HEK293 (cell line): Measurements from ENCODE around the gene RXRG.

Experiments used
- CTCF ChIA-PET: fragments of 350-600 bp; formaldehyde crosslinking; extraction: SDS; loops from one replicate; lab custom pipeline; 2021; ENCODE audit warnings: antibody characterized with exemption; lab: Yijun Ruan, JAX
- POLR2A ChIA-PET: fragments of 300-600 bp; formaldehyde crosslinking; extraction: SDS; loops from one replicate; lab custom pipeline; 2020; ENCODE audit warnings: antibody characterized with exemption, inconsistent platforms; lab: Yijun Ruan, JAX
- H3K27ac ChIP-seq: fragments of 200-500 bp; sonication (Bioruptor generic); 2 replicates; pipeline ENCODE4 v1.5.1; 2014; ENCODE audit warnings: low read depth, low read length, control low read depth, inconsistent platforms; ENCODE audit errors: extremely low read depth
- H3K36me3 ChIP-seq, 2 experiments: fragments of 200-500 bp in 1 of 2; sonication (Bioruptor generic) in 1 of 2; 1 replicate in 1 of 2; 2 replicates in 1 of 2; pipeline ENCODE4 v1.5.1; 2014 to 2017; ENCODE audit warnings: inconsistent platforms in 2 of 2, low read length in 2 of 2; ENCODE audit not compliant: control insufficient read depth in 2 of 2, insufficient read depth in 1 of 2
- H3K4me1 ChIP-seq: fragments of 200-500 bp; sonication (Bioruptor generic); 2 replicates; pipeline ENCODE4 v1.5.1; 2014; ENCODE audit warnings: mild to moderate bottlenecking, low read length, inconsistent platforms; ENCODE audit not compliant: control insufficient read depth, insufficient read depth
- H3K4me3 ChIP-seq: 2 replicates; pipeline ENCODE4 v1.5.1; 2011; ENCODE audit warnings: low read depth, mild to moderate bottlenecking, control low read depth, low read length, moderate library complexity
- H3K9me3 ChIP-seq: fragments of 200-500 bp; sonication (Bioruptor generic); 2 replicates; pipeline ENCODE4 v1.5.1; 2014; ENCODE audit warnings: low read depth, low read length, inconsistent platforms; ENCODE audit not compliant: control insufficient read depth, insufficient read depth
- GFI1B ChIP-seq: fragments of 450-650 bp; formaldehyde crosslinking; IDR thresholded peaks from 2 replicates; pipeline ENCODE4 v1.5.1; 2016; ENCODE audit warnings: missing biosample characterization, missing genetic modification characterization
- HIC1 ChIP-seq: fragments of 450-650 bp; formaldehyde crosslinking; IDR thresholded peaks from 2 replicates; pipeline ENCODE4 v1.5.1; 2016; ENCODE audit warnings: missing biosample characterization, missing genetic modification characterization
- HOXA7 ChIP-seq: sonication (generic); formaldehyde crosslinking; IDR thresholded peaks from 2 replicates; pipeline ENCODE4 v1.8.1; 2022; ENCODE audit warnings: missing genetic modification reagents, borderline replicate concordance
- MYNN ChIP-seq: fragments of 450-650 bp; formaldehyde crosslinking; IDR thresholded peaks from 2 replicates; pipeline ENCODE4 v1.5.1; 2016; ENCODE audit warnings: missing biosample characterization, missing genetic modification characterization, borderline replicate concordance
- PRDM1 ChIP-seq: fragments of 450-650 bp; formaldehyde crosslinking; IDR thresholded peaks from 2 replicates; pipeline ENCODE4; 2016; ENCODE audit warnings: missing biosample characterization, missing genetic modification characterization
- TCF7L2 ChIP-seq: IDR thresholded peaks from 2 replicates; pipeline ENCODE4 v1.6.1; 2011; ENCODE audit warnings: low read depth, mild to moderate bottlenecking, inconsistent platforms, low read length, moderate library complexity, borderline replicate concordance
- ZBTB20 ChIP-seq: fragments of 450-650 bp; formaldehyde crosslinking; IDR thresholded peaks from 2 replicates; pipeline ENCODE4 v1.5.1; 2016; ENCODE audit warnings: missing biosample characterization, missing genetic modification characterization
- ZBTB21 ChIP-seq: fragments of 450-650 bp; formaldehyde crosslinking; IDR thresholded peaks from 2 replicates; pipeline ENCODE4 v1.5.1; 2017; ENCODE audit warnings: missing biosample characterization, missing genetic modification characterization
- ZFP37 ChIP-seq: fragments of 450-650 bp; formaldehyde crosslinking; IDR thresholded peaks from 2 replicates; pipeline ENCODE4 v1.5.1; 2016; ENCODE audit warnings: missing biosample characterization, missing genetic modification characterization
- ZNF175 ChIP-seq: fragments of 450-650 bp; formaldehyde crosslinking; IDR thresholded peaks from 2 replicates; pipeline ENCODE4 v1.5.1; 2016; ENCODE audit warnings: missing biosample characterization, missing genetic modification characterization
- ZNF23 ChIP-seq: fragments of 450-650 bp; formaldehyde crosslinking; IDR thresholded peaks from 2 replicates; pipeline ENCODE4 v1.5.1; 2016; ENCODE audit warnings: missing biosample characterization, missing genetic modification characterization, borderline replicate concordance
- ZNF354C ChIP-seq: fragments of 450-650 bp; formaldehyde crosslinking; IDR thresholded peaks from 2 replicates; pipeline ENCODE4 v1.5.1; 2016; ENCODE audit warnings: missing biosample characterization, missing genetic modification characterization, low read depth, borderline replicate concordance
- ZNF391 ChIP-seq: fragments of 450-650 bp; formaldehyde crosslinking; IDR thresholded peaks from 2 replicates; pipeline ENCODE4 v1.5.1; 2016; ENCODE audit warnings: low read depth, missing biosample characterization, missing genetic modification characterization, borderline replicate concordance
- ZNF416 ChIP-seq: fragments of 450-650 bp; formaldehyde crosslinking; IDR thresholded peaks from 2 replicates; pipeline ENCODE4 v1.5.1; 2016; ENCODE audit warnings: missing biosample characterization, missing genetic modification characterization
- ZNF423 ChIP-seq: fragments of 450-650 bp; formaldehyde crosslinking; IDR thresholded peaks from 2 replicates; pipeline ENCODE4 v1.5.1; 2016; ENCODE audit warnings: missing biosample characterization, missing genetic modification characterization
- ZNF426 ChIP-seq: fragments of 450-650 bp; formaldehyde crosslinking; IDR thresholded peaks from 2 replicates; pipeline ENCODE4 v1.5.1; 2017; ENCODE audit warnings: missing biosample characterization, missing genetic modification characterization, mild to moderate bottlenecking, inconsistent platforms, moderate library complexity
- ZNF473 ChIP-seq: fragments of 450-650 bp; formaldehyde crosslinking; IDR thresholded peaks from 2 replicates; pipeline ENCODE4 v1.5.1; 2017; ENCODE audit warnings: missing biosample characterization, missing genetic modification characterization
- ZNF544 ChIP-seq: fragments of 450-650 bp; formaldehyde crosslinking; IDR thresholded peaks from 2 replicates; pipeline ENCODE4 v1.5.0; 2017; ENCODE audit warnings: missing biosample characterization, missing genetic modification characterization
- ZNF558 ChIP-seq: fragments of 450-650 bp; formaldehyde crosslinking; IDR thresholded peaks from 2 replicates; pipeline ENCODE4 v1.5.1; 2016; ENCODE audit warnings: missing biosample characterization, missing genetic modification characterization
- ZNF623 ChIP-seq: fragments of 450-650 bp; formaldehyde crosslinking; IDR thresholded peaks from 2 replicates; pipeline ENCODE4 v1.5.1; 2016; ENCODE audit warnings: missing biosample characterization, missing genetic modification characterization
- ZNF654 ChIP-seq: fragments of 450-650 bp; formaldehyde crosslinking; IDR thresholded peaks from 2 replicates; pipeline ENCODE4 v1.5.1; 2016; ENCODE audit warnings: low read depth, missing biosample characterization, missing genetic modification characterization
- ZNF670 ChIP-seq: fragments of 450-650 bp; formaldehyde crosslinking; IDR thresholded peaks from 2 replicates; pipeline ENCODE4 v1.5.1; 2016; ENCODE audit warnings: missing biosample characterization, missing genetic modification characterization, low read depth
- ZNF701 ChIP-seq: fragments of 450-650 bp; formaldehyde crosslinking; IDR thresholded peaks from 2 replicates; pipeline ENCODE4 v1.5.1; 2016; ENCODE audit warnings: missing biosample characterization, missing genetic modification characterization
- ZNF707 ChIP-seq: fragments of 450-650 bp; formaldehyde crosslinking; IDR thresholded peaks from 2 replicates; pipeline ENCODE4 v1.5.1; 2016; ENCODE audit warnings: missing biosample characterization, missing genetic modification characterization
- TF ChIP-seq, protein P1 (sequence below): fragments of 450-650 bp; IDR thresholded peaks from 2 replicates; pipeline ENCODE4 v1.5.1; 2018; ENCODE audit warnings: missing biosample characterization, missing genetic modification characterization
- TF ChIP-seq, protein P2 (sequence below): IDR thresholded peaks from 2 replicates; pipeline ENCODE4 v1.6.1; 2011; ENCODE audit warnings: mild to moderate bottlenecking, low read depth, low read length, borderline replicate concordance

RXRG gene

DNA sequence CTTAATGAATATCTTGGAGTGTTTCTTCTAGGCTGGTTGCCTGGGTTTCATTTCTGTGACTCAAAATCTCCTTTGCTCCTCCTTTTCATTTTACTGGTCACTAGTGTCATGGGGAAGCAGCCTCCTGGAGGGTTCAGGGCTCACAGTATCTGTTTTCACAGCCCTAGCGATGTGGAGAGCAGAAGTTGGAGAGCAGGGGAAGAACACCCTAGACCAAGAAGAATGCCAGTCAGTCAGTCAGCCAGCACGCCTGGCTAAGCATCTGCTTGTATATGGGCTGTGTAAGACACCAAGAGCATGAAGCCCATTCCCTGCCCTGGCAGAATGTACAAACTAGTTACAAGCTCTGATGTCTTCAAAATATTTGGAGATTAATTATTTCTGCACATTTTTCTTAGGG lies 7.9 kb downstream of the RXRG start (continued):
- TF ChIP-seq ZNF473 (tag by site-specific recombination): no peak
- no peak for TF ChIP-seq ZNF423 (tag by site-specific recombination)
- TF ChIP-seq ZNF623 (tag by site-specific recombination): no peak
- no peak for TF ChIP-seq ZNF416 (tag by site-specific recombination)
- TF ChIP-seq ZNF670 (tag by site-specific recombination): no peak
- no peak for TF ChIP-seq ZNF654

- CTCF ChIA-PET: interaction anchor here (0.5 kb wide), 1 partner anchor 31 kb away, joined by 4 read pairs; no protein-coding TSS in a partner anchor
- POLR2A ChIA-PET: no interaction called here
- no peak overlapping the region for H3K4me3 ChIP-seq
- H3K4me1 ChIP-seq: no peaks in the 10 kb centered on the region
- H3K36me3 ChIP-seq: no peaks in the 10 kb centered on the region
- TF ChIP-seq GFI1B (tag by site-specific recombination) (no peak), HIC1 (tag by site-specific recombination) (no peak), ZNF701 (tag by site-specific recombination) (no peak), ZNF426 (no peak), HOXA7 (CRISPR knock-in tag) (no peak), ZNF707 (tag by site-specific recombination) (no peak), ZNF544 (tag by site-specific recombination) (no peak), ZNF23 (tag by site-specific recombination) (no peak), PRDM1 (no peak)
- TF ChIP-seq, protein P1, sequence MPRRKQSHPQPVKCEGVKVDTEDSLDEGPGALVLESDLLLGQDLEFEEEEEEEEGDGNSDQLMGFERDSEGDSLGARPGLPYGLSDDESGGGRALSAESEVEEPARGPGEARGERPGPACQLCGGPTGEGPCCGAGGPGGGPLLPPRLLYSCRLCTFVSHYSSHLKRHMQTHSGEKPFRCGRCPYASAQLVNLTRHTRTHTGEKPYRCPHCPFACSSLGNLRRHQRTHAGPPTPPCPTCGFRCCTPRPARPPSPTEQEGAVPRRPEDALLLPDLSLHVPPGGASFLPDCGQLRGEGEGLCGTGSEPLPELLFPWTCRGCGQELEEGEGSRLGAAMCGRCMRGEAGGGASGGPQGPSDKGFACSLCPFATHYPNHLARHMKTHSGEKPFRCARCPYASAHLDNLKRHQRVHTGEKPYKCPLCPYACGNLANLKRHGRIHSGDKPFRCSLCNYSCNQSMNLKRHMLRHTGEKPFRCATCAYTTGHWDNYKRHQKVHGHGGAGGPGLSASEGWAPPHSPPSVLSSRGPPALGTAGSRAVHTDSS (tag by site-specific recombination): no peak
- H3K27ac ChIP-seq: no peak overlapping the region
- H3K9me3 ChIP-seq: no peaks in the 10 kb centered on the region
Measured at GRCh38 chr1:165435801-165436200, 9.1 kb downstream of the RXRG start.

DNA sequence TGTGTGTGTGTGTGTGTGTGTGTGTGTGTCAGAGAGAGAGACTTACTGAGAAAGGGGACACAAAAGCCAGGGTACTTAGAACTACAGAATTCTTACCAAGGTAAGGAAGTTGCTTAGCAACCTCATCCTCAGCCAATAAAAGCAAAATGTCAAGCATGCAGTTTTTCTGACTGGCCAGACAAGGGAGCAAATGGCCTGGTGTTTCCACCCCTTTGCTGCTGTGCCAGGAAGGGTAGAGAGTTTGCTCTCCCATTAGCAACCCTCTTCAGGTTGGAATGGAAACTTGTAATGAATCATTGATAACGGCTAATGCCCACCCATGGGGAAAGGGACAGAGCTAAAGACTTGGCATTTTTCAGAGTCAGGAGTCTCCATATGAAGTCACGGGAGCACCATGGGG lies 10.6 kb downstream of the RXRG start:
- POLR2A ChIA-PET: no interaction called here
- TF ChIP-seq ZNF558 (tag by site-specific recombination) (no peak), MYNN (no peak), TCF7L2 (no peak), ZNF354C (no peak), ZNF175 (tag by site-specific recombination) (no peak), ZBTB21 (tag by site-specific recombination) (no peak), ZNF623 (tag by site-specific recombination) (no peak), ZBTB20 (no peak), ZFP37 (tag by site-specific recombination) (no peak), ZNF391 (no peak)
- TF ChIP-seq, protein P2, sequence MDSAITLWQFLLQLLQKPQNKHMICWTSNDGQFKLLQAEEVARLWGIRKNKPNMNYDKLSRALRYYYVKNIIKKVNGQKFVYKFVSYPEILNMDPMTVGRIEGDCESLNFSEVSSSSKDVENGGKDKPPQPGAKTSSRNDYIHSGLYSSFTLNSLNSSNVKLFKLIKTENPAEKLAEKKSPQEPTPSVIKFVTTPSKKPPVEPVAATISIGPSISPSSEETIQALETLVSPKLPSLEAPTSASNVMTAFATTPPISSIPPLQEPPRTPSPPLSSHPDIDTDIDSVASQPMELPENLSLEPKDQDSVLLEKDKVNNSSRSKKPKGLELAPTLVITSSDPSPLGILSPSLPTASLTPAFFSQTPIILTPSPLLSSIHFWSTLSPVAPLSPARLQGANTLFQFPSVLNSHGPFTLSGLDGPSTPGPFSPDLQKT: no peak
- TF ChIP-seq, all 188 proteins: peak for 0
- CTCF ChIA-PET: interaction anchor here (1.4 kb wide), 1 partner anchor 67 kb away, joined by 3 read pairs; no protein-coding TSS in a partner anchor
- no peaks in the 10 kb centered on the region for H3K4me1 ChIP-seq
- no peaks in the 10 kb centered on the region for H3K36me3 ChIP-seq
- no peaks in the 10 kb centered on the region for H3K9me3 ChIP-seq
- no peak overlapping the region for H3K4me3 ChIP-seq
- H3K27ac ChIP-seq: no peak overlapping the region
